UCSD-AML1 (cell line): Measurements from ENCODE around the gene EVPLL.
"Not testable (repeated sequence)": the region's sequence is repeated elsewhere in the genome, so short reads cannot be mapped to it uniquely, and the experiment has no call there.

Experiments used
- DNase-seq: peaks from one replicate; lab custom pipeline; 2025; ENCODE audit not compliant: unreplicated experiment; lab: John Stamatoyannopoulos, UW

The EVPLL gene

GRCh38 chr17:18378614-18379013 is 1.0 kb downstream of the EVPLL start:
- DNase-seq = not testable (repeated sequence)

- DNase-seq = no peak
Observed at GRCh38 chr17:18379246-18380146, 1.9 kb downstream of the EVPLL start.

GRCh38 chr17:18380471-18381157 is 3.0 kb downstream of the EVPLL start:
- DNase-seq = no peak

GRCh38 chr17:18381158-18381952 is 3.8 kb downstream of the EVPLL start:
- DNase-seq = no peak

- DNase-seq = no peak
Observed at GRCh38 chr17:18381953-18382245, 4.3 kb downstream of the EVPLL start.

- no peak for DNase-seq
Observed at GRCh38 chr17:18382441-18383078, 5.0 kb downstream of the EVPLL start.

- DNase-seq = not testable (repeated sequence)
Observed at GRCh38 chr17:18383079-18383481, 5.5 kb downstream of the EVPLL start.

- not testable (repeated sequence) for DNase-seq
Observed at GRCh38 chr17:18384271-18384670, 6.7 kb downstream of the EVPLL start.

- DNase-seq = not testable (repeated sequence)
Observed at GRCh38 chr17:18387583-18387982, 10.0 kb downstream of the EVPLL start.

- DNase-seq = not testable (repeated sequence)
Observed at GRCh38 chr17:18388266-18388665, 10.7 kb downstream of the EVPLL start.

- DNase-seq = not testable (repeated sequence)
Observed at GRCh38 chr17:18388728-18389127, 11.2 kb downstream of the EVPLL start.

- not testable (repeated sequence) for DNase-seq
Observed at GRCh38 chr17:18401872-18402590, 24.5 kb downstream of the EVPLL start.

GRCh38 chr17:18403166-18403565 is 25.6 kb downstream of the EVPLL start:
- not testable (repeated sequence) for DNase-seq

GRCh38 chr17:18403604-18404003 is 26.0 kb downstream of the EVPLL start:
- not testable (repeated sequence) for DNase-seq

- DNase-seq = not testable (repeated sequence)
Observed at GRCh38 chr17:18408906-18409305, 31.3 kb downstream of the EVPLL start.

GRCh38 chr17:18409321-18409720 is 31.7 kb downstream of the EVPLL start:
- not testable (repeated sequence) for DNase-seq

GRCh38 chr17:18410736-18411135 is 33.2 kb downstream of the EVPLL start:
- DNase-seq = not testable (repeated sequence)

GRCh38 chr17:18411377-18411864 is 33.8 kb downstream of the EVPLL start:
- not testable (repeated sequence) for DNase-seq

- DNase-seq = not testable (repeated sequence)
Observed at GRCh38 chr17:18412001-18412538, 34.5 kb downstream of the EVPLL start.

GRCh38 chr17:18421521-18421920 is 43.9 kb downstream of the EVPLL start:
- not testable (repeated sequence) for DNase-seq
